Cardiac fibroblast (primary cell): Measurements from ENCODE around the gene RHOB.

Experiments
- DNase-seq, 2 donors: peaks; one replicate each; pipeline versions ENCODE4 v3.0.0 to v3.0.0-alpha.2; 2010; ENCODE audit warnings: low read depth in 2 of 2
- H3K4me3 ChIP-seq, 2 donors: replicated peaks in 1 of 2; 1 replicate in 1 of 2; 2 replicates in 1 of 2; pipeline ENCODE4 v1.5.1; 2011; ENCODE audit warnings: low read depth in 2 of 2, low read length in 2 of 2, mild to moderate bottlenecking in 2 of 2, moderate library complexity in 1 of 2
- CTCF ChIP-seq: IDR thresholded peaks from one replicate; pipeline ENCODE4 v1.5.1; 2011; ENCODE audit warnings: low read depth, mild to moderate bottlenecking, low read length, inconsistent platforms

The RHOB gene

DNA sequence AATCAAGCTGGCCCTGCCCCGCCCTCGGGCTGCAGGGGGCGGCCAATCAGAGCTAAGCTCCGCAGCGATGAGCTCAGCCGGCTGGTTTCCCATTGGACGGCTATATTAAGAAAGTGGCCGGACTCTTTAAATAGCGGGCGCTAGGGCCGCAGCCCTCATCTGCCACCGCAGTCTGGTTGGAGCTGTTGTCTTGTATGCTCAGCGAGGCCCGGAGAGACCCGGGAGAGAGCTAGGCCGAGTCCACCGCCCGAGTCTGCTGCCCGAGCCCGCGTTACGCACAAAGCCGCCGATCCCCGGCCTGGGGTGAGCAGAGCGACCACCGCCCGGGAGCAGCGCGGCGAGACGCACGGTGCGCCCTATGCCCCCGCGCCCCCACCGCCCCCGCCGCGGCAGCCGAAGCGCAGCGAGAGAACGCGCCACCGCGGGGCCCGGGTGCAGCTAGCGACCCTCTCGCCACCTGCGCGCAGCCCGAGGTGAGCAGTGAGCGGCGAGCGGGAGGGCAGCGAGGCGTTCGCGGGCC lies at the start of gene RHOB:
TSS of gene RHOB (plus strand) at position 158 of the 520 bp plus-strand sequence. CDS start 392 bp downstream, outside the sequence.
- peak within 1 kb of the TSS; percentile 88 to 98 for H3K4me3 ChIP-seq
- TF ChIP-seq CTCF: no peak
- DNase-seq: peak; percentile 99

- H3K4me3 ChIP-seq: no peak overlapping the region
- no peak for DNase-seq
- no peak for TF ChIP-seq CTCF
Observed at GRCh38 chr2:20397811-20398447, 48.9 kb upstream of the RHOB start.

DNA sequence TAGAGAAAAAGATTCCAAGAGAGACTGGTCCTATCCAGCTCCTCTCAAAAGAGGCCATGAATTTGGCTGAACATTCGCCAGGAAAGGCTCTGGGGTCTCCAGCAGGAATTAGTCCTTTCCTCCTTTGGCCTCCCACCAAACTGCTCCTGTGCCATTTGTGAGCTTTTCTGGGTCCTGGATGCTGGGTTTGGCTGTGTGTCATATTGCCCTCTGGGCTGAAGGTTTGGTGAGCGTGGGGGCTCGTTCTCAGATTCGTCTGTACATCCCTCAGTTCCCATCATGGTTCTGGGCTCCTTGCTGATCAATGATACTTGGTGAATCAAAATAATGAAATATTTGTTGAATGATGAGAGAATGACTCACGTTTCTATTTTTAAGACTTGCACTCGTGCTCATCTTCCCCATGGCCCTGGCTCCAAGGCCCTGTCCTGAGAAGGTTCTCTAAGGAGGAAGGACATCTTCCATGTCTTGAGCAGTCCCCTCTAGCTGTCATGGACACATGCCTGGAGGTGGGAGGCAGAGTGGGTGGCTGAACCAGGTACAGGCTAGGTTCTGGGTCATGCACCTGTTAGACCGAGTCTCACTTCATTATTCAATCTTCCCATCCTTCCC lies 47.8 kb upstream of the RHOB start:
- DNase-seq: peak in 1 of 2 donors; percentile 40
- H3K4me3 ChIP-seq: no peak overlapping the region
- no peak for TF ChIP-seq CTCF

DNA sequence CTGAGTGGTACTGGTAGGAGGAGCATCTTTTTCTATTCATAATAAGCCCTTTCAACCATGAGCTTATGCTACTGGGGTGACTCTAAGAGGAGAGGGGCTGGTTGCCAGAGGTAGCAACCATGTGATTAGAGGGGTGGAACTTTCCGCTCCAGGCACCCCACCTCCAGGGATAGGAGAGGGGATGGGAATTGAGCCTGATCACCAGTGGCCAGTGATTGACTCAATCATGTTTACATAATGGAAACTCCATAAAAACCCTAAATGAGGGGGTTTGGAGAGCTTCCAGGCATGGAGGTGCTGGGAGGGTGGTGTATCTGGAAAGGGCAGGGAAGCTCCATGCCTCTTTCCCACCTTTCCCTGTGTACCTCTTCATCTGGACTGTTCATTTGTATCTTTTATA lies 46.6 kb upstream of the RHOB start:
- TF ChIP-seq CTCF: no peak
- H3K4me3 ChIP-seq: no peak overlapping the region
- no peak for DNase-seq

- no peak for TF ChIP-seq CTCF
- no peak overlapping the region for H3K4me3 ChIP-seq
- DNase-seq: peak in 1 of 2 donors; percentile 63
Observed at GRCh38 chr2:20400787-20401488, 45.9 kb upstream of the RHOB start.

- DNase-seq: no peak
- TF ChIP-seq CTCF: no peak
- no peak overlapping the region for H3K4me3 ChIP-seq
Observed at GRCh38 chr2:20401489-20401835, 45.4 kb upstream of the RHOB start.
